COR-L47 (cell line): Measurements from ENCODE around the gene TBC1D5.

ENCODE experiments used
- DNase-seq: peaks from one replicate; lab custom pipeline; 2025; lab: John Stamatoyannopoulos, UW

TBC1D5 gene

GRCh38 chr3:17160597-17160996 is 581.8 kb downstream of the TBC1D5 start:
- no peak for DNase-seq

GRCh38 chr3:17158941-17159682 is 583.3 kb downstream of the TBC1D5 start:
- no peak for DNase-seq

GRCh38 chr3:17157713-17158112 is 584.7 kb downstream of the TBC1D5 start:
- DNase-seq, result no peak

- no peak for DNase-seq
These were observed 585.6 kb downstream of the TBC1D5 start for GRCh38 chr3:17156864-17157263.

GRCh38 chr3:17155951-17156350 is 586.5 kb downstream of the TBC1D5 start:
- DNase-seq, result no peak

GRCh38 chr3:17154941-17155340 is 587.5 kb downstream of the TBC1D5 start:
- DNase-seq, result no peak

- DNase-seq, result no peak
These were observed 588.2 kb downstream of the TBC1D5 start for GRCh38 chr3:17154221-17154620.

GRCh38 chr3:17153209-17153608 is 589.2 kb downstream of the TBC1D5 start:
- no peak for DNase-seq

- no peak for DNase-seq
These were observed 590.6 kb downstream of the TBC1D5 start for GRCh38 chr3:17151598-17152373.

- no peak for DNase-seq
These were observed 593.4 kb downstream of the TBC1D5 start for GRCh38 chr3:17149076-17149475.

- no peak for DNase-seq
These were observed 597.8 kb downstream of the TBC1D5 start for GRCh38 chr3:17144665-17144993.

GRCh38 chr3:17143893-17144664 is 598.4 kb downstream of the TBC1D5 start:
- no peak for DNase-seq

- DNase-seq, result no peak
These were observed 599.9 kb downstream of the TBC1D5 start for GRCh38 chr3:17142516-17142915.

GRCh38 chr3:17141699-17142098 is 600.7 kb downstream of the TBC1D5 start:
- no peak for DNase-seq

GRCh38 chr3:17140670-17141505 is 601.5 kb downstream of the TBC1D5 start:
- no peak for DNase-seq

- DNase-seq, result no peak
These were observed 604.0 kb downstream of the TBC1D5 start for GRCh38 chr3:17138246-17139039.

- DNase-seq, result no peak
These were observed 605.1 kb downstream of the TBC1D5 start for GRCh38 chr3:17137321-17137826.

- DNase-seq, result no peak
These were observed 606.2 kb downstream of the TBC1D5 start for GRCh38 chr3:17136136-17136721.

GRCh38 chr3:17135696-17136095 is 606.7 kb downstream of the TBC1D5 start:
- no peak for DNase-seq
